OCI-LY1 (cell line): ENCODE data around the gene DLG1.

Experiments
- CTCF ChIP-seq: fragments of 200-600 bp; sonication (generic), shearing (Covaris generic); IDR thresholded peaks from 2 replicates; pipeline ENCODE4 v1.5.1; 2017; ENCODE audit warnings: mild to moderate bottlenecking, antibody characterized with exemption, low read length, moderate library complexity, mixed read lengths
- EZH2 ChIP-seq: fragments of 200-600 bp; sonication (generic), shearing (Covaris generic); IDR thresholded peaks from 2 replicates; pipeline ENCODE4 v1.8.0; 2017; ENCODE audit warnings: borderline replicate concordance, mixed run types, mild to moderate bottlenecking, antibody characterized with exemption, low read length, moderate library complexity, mixed read lengths

- no peak for TF ChIP-seq CTCF
- no peak for TF ChIP-seq EZH2
Observed at GRCh38 chr3:197035577-197035976, 262.8 kb downstream of the DLG1 start.
